Measurements from ENCODE around the gene PRL.

PRL gene

DNA sequence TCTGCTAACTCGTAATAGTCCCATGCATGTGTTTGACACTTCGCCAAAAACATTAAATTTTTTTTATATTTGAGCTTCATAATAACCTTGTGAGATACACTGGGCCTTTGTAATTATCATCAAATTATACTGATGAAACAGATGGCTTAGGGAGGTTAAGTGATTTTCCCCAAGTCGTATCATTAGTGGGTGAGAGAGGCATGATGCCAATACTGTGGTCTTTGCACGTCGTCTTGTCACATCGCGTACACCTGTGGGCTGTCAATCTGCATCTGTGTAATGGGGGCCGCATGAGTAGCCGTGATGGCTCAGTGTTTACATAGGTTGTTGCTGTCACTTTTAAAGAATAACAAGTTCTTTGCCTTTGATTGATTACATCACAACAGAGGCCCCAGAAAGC, 1.7 kb downstream of the PRL start:
- in situ Hi-C loops (cut with MboI; ENCODE audit: low sequenced_read_pairs), result no loop called here

DNA sequence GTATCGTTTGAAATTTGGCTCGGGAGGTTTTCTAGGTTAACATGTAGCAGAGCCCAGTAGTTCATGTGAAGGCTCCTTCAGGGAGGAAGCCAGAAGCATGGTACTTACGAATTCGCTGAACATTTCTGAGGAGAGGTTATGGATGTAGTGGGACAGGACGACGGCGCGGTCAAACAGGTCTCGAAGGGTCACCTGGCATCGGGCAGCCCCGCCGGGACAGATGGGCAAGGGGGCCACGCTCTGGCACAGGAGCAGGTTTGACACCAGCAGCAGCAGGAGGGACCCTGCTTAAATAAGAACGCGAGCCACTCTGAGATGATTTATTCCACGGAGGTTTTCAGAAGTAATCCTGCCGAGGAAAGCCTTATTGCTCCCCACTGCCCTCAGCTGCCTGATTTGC, 2.5 kb downstream of the PRL start:
- in situ Hi-C loops (cut with MboI; ENCODE audit: low sequenced_read_pairs), result no loop called here

DNA sequence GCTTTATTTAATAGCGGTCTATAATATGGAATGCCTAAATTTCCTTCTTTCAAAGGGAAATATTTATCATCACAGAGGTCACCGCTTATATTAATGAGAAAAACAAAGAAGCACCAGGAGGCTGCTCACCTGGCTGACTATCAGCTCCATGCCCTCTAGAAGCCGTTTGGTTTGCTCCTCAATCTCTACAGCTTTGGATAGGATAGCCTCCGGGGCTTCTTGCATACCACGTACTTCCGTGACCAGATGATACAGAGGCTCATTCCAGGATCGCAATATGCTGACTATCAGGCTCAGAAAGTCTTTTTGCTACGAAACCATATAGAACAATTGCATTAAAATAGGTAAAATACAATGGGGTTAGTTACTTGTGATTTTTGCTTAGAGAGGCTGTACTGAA, 6.8 kb downstream of the PRL start:
- in situ Hi-C loops (cut with MboI; ENCODE audit: low sequenced_read_pairs), result no loop called here

DNA sequence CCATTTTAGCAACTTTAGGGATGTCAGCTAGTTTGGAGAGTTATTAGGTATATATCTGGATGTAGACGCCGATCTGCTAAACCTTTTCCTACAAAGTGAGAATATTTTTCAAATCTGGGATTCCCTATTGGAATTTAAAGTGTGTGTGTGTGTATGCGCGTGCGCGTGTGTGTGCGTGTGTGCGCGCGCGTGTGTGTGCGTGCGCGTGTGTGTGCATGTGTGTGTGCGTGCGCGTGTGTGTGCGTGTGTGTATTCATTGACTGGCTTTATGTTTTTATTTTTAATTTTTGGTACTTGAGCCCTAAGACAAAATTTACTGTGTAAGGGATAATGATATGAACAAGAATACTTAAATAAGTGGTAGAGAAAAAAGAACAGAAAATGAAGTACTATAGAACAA, 8.1 kb downstream of the PRL start:
- in situ Hi-C loops (cut with MboI; ENCODE audit: low sequenced_read_pairs), result no loop called here

DNA sequence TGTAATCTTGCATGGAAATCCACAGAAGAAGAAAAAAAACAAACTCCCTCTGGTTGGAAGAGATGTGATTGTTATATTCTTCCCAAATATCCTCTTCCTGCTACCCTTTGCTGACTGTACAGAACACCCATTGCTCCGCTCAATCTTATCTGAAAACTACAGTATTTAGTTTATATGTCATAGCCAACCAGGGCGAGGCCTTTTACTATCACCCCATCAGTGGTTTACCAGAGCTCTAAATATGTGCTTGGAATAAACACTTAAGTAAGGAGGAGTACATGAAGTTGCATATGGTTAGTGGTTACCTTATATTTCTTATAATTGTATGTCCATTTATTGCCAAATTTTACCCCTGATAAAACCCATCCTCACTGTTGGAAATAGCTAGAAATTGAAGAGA, 12.2 kb downstream of the PRL start:
- in situ Hi-C loops (cut with MboI; ENCODE audit: low sequenced_read_pairs), result no loop called here

DNA sequence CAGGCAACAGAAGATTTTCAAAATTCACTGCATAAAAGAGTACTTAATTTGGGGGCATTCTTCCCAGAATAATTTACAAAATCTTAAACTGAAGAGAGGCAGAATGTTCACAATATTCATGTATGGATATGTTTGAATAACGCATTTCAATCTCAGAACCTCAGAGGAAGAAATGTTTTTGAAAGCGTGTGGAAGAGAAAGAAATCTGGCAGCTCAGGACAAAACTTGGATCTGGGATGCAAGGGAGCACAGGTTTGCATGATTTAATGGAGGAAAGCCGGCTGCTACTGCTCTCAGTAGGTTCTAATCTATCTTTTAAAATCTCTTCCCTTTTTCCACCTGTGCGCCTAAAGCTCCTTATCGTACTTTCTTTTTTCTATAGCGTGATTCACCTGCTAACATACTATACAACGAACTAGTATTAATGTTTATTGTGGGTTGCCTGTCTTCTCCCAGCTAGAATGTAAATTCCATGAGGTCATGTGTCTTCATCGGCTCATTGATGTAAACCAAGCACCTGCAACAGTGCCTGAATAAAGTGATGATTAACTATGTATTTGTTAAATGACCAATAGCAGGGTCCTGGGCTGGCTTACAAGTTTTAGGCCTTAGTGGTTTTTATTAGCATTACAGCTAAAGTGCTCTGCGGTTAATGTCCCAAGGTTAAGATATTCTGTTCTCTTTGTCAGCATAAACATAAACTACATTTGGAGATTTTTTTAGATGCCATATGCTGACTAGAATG, 15.3 kb downstream of the PRL start:
- in situ Hi-C loops (cut with MboI; ENCODE audit: low sequenced_read_pairs), result no loop called here

DNA sequence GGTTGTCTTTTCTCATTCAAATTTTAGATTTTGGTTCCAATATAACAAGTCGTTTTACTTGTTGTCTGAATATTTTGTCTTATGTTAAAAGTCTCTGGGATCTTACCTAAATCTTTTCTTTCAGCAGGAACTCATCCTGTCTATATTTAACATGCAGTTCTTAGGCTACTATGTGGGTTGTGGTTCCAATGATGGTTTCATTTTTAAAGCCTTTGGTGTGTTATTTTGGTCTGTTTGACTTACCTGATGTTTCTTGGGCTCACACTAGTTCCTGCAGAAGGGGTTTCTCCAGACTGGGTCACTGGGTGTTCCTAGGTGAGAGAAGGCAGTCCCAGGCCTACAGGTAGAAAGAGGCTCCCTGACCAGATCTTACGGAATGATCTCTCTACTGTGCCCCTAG, 17.4 kb downstream of the PRL start:
- in situ Hi-C loops (cut with MboI; ENCODE audit: low sequenced_read_pairs), result no loop called here

DNA sequence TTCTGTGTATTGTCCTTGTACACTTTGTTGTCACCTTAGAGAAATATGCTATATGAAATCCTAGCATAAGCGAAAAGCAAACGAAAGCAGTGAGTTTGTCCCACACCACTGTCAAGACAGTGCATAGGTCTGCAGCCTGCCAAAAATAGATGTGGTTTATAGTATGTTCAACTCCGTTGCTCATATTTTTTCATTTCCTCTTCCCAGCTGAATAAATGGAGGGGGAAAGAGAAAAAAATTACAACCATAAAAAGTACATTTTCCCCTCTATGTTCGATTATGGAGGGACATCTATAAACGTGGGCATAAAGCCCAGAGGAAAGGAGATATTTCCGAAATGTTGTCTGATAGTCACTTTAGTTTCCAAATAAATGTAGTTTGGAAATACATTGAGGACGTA, 25.8 kb downstream of the PRL start:
- in situ Hi-C loops (cut with MboI; ENCODE audit: low sequenced_read_pairs), result no loop called here

DNA sequence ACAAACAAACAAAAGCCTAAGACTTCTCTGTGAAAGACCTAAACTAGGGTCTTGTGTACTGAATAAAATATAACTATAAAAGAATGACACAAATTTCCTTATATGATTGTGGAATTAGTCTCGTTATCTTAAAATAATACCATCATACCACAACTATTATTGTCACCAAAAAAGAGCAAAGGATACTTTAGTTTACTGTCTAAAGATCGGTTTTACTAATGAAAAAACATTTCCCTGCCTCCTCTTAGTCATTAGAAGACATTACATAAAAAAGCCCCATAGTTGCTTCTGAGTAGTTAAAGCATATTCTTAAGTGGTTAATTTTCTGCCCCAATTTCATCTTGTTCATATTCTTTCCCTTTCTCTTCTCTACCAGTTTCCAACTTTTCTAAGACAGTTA, 33.1 kb downstream of the PRL start:
- in situ Hi-C loops (cut with MboI; ENCODE audit: low sequenced_read_pairs), result no loop called here

DNA sequence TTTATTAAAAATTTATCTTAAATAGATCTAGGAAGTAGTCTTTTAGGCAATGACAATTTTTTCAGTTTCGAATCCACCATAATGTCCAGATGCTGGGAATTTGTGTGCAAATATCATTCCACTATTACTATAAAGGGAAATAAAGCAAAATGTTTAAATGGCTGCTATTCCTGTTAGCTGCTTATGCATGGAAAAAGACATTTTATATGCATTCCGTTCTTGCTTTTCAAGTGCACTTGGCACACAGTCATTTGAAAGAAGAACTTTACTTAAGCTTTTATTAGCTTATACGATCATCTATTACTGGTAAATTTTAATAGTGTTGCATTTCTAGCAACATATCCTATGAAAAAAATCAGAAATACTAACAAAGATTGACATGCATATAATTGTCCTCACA, 42.0 kb downstream of the PRL start:
- in situ Hi-C loops (cut with MboI; ENCODE audit: low sequenced_read_pairs), result no loop called here

DNA sequence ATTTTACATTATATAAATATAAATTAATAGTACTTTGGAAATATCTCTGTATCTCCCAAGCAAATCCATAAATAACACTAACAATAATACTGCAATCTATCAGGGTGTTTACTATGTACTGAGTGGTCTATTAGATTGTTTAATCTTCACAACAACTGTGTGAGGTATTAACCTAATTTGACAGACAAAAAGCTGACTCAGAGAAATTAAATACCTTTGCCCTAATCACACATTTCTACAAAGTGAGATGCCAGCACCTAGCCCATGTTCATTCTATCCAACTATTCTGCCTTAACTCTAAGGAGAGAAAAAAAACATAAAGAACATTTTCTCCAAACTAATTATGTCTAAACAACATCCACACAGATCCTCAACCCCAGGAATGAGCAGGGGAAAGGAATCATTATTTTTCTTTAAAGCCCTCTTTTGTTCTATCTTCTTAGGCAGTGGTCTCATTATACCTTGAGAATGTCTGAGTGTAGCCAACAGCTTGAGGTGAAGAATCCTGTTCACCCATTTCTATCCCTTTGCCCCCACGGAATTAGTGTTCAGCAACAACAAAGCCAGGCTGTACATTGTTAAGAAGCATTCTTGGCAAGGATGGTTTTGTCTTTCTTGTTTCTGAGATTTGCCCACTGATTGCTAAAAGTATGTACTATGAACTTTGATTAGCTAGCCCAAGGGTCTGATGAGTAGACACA, 42.7 kb downstream of the PRL start:
- in situ Hi-C loops (cut with MboI; ENCODE audit: low sequenced_read_pairs), result no loop called here

DNA sequence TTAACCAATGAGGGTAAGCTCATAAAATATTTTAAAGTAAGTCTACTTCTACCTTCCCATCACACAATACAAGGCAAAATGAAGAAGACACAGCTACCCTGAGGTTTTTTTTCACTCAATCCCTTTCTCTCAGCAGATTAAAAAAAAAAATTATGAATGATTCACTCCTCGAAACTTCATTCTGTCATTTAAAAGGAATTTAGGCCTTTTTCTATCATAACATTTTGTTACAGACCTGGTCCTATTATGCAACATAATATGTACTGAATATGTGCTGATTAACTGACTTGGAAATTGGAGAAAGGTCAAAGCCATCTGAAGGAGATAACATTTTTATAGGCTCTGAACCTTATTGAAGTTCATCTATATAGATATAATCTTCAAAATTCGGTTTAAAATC, 45.5 kb downstream of the PRL start:
- in situ Hi-C loops (cut with MboI; ENCODE audit: low sequenced_read_pairs), result no loop called here

DNA sequence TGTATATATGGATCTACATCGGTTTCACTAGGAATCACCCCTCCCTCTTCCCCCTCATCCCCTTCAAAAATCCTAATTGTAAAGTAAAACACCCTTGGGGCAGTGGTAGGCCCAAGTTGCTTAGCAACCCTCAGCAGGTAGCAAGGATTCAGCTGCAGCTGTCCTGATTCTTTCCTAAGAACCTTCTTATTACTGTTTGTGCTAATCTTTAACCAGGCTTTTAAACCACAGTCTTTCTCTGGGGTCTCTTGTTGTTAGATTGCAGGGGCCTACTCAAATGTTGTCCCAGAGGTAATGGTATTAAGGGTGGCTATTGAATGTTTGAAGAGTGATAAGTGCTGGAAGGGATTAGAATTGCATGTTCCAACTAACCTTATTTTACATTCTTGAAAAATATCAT, 46.4 kb downstream of the PRL start:
- in situ Hi-C loops (cut with MboI; ENCODE audit: low sequenced_read_pairs), result no loop called here

DNA sequence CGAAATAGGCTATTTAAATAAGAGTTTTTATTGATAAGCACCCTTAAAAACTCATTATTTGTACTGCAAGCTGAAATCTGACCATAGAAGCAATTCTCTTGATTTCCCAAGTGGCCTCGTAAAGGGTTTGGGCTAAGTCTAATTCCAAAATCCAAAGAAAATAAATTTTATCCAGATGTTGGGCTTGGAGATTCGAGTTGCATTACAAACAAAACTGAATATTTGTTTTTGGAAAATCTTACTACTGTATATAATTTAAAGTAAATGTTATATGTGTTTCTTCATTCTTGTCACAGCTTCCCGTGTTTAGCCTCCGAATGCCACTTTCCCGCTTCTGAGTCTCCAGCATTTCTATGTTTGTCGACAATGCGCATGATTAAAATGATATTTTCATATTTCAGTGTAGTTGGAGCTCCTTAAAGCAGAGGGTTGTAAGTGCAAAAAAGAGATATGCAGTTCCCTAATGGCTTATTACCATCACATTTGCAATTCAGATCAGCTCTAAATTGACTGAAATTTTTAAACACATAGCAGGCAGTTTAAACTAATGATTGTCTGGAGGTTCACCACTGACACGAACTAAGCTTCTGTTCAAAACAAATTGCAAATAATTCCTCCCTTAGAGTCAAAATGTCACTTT, 47.0 kb downstream of the PRL start:
- in situ Hi-C loops (cut with MboI; ENCODE audit: low sequenced_read_pairs), result no loop called here

DNA sequence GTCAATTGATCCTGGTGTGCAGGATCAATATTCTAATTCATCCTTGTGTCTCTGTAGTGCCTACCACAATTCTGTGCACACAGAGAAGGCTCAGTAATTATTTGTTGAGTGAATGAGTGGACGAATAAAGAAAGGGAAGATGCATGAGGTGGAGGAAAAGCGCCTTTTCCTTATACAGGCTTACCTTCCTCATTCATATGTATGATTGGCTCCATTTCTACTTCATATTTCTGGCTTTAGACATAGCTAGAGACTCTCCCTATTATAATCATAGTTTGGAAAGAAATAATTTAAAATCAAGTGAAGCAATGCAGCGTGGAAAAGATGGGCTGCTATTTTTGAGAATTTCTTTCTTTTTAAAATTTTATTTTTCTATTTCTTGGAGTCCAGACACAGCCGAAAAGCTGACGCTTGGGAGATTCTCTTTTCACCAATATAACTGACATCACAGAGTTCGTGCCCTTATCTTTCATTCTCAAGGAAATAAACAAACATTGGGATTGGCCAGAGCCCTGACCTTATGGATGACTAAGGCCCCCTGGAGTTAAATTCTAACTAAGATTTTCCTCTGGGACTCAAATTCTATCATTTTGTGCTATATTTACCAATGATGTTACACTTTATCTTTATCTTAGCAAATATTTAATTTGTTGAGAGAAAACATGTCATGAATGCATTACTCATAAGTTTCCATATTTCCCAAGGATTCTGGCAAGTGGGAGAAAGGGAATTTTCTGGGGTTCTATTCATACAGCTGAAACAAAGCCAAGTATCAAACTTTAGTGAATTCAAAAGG, 48.1 kb downstream of the PRL start:
- in situ Hi-C loops (cut with MboI; ENCODE audit: low sequenced_read_pairs), result no loop called here

DNA sequence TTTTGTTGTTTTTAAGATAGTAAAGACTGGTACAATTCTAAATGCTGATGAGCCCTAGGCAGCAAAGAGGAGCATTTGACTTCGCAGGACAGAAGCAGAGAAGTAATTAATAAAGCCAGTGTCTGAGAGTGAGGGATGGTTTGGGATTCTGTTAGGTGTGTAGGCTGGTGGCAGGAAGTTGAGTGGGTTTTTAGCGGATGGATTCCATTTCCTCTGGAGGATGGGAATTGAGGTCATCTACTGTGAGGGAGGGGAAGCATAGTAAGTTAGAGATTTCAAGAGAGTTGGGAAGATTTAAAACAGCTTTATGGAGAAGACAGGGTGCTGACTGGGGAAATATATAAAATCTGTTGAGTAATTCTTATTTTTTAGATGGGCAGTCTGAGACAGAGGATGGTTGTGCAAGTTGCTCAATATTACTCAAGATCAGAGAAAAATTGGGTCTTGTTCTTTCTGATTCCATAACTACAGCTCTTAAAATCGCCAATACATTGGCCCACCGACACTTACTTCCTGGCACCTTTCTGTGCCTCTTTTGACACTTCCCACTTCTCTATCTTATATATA, 48.8 kb downstream of the PRL start:
- in situ Hi-C loops (cut with MboI; ENCODE audit: low sequenced_read_pairs), result no loop called here

DNA sequence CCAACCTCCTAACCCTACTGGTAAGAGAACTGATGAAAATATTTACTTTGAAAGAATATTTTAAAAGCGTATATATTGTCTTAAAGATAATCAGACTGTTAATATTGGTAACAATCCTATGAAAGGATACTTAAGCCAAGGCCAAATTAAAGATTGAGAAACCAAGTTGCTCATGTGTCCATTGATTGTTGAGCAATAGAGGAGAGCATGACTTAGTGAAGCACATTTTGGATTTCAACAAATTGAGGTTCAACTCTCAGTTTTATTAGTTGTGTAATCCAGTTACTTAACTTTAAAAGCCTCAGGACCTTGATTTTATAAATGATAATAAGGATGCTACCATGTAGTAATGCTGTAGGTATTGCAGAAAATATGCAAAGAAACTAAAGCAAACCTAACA, 56.8 kb downstream of the PRL start:
- in situ Hi-C loops (cut with MboI; ENCODE audit: low sequenced_read_pairs), result no loop called here

DNA sequence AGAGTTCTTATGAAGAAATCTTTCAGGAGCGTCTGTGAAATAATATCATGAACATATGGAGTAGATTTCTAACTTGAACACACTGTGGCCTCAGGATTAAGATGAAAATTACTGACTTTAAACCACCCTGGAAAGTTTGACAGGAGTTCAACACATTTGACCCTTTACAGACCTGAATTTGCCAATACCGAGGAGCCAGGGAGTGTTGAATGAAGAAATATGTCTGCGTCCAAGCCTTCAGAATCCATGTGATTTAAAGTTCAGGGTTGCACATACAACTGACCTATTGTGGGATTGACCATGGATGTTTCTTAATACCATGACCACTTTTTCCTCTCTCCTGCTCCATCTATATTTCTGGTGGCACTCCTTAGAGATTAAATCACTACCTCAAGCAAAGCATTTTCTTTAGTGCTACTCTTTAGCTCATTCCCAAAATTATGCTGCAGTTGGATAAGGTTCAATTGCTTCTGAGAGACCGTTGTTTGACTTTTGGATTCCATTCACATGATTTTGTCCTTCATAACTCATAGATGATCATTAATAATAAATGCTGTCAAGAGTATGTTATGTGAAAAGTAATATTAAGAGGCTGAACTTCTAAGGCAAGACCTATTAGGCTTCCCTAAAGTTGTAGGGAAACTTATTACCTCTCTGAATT, 57.4 kb downstream of the PRL start:
- in situ Hi-C loops (cut with MboI; ENCODE audit: low sequenced_read_pairs), result no loop called here

DNA sequence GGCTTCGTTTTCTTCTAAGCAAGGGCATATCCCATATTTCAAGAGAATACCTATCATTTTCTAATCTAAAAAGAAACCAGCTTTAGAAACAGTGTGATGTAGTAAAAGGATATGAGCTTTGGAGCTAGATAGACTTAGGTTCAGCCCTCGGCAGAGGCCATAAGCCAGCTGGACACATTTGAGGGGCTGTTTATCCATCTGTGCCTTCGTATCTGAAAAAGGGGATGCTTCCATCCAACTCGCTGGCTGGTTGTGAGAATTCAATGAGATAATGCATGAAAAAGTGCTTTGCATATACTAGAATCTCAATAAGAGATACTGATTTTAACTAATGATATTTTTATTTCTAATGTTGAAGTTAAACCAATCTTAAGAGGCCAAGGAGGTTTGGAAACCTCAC, 58.0 kb downstream of the PRL start:
- in situ Hi-C loops (cut with MboI; ENCODE audit: low sequenced_read_pairs), result no loop called here

DNA sequence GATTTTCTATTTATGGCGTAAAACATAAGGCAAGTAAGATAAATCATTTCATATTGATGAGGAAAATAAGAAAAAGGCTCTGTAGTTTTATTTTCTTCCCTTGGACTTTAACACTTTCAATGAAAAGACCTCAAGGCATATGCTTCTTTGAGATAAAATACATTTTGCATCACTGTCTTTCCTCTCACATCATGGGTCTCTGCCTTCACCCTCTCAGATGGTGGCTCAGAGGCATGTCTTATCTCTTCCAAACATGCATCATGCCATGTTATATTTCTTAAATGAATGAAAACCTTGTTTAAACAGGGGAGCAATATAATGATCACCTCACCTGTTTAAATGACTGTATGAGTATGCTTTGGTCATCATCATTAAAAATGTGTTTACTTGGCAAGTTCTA, 59.3 kb downstream of the PRL start:
- in situ Hi-C loops (cut with MboI; ENCODE audit: low sequenced_read_pairs), result no loop called here

All from HL-60/S4 treated with phorbol 12-myristate 13-acetate at 8.2 ng/mL for 4 days and 3 days (cell line).